Endodermal cell (in vitro differentiated cells): ENCODE results near the gene MICAL3. TPM values are rescaled to one million over a fixed set of nuclear protein-coding genes. Genes with fewer than 3 reads are reported as not detected.

ENCODE experiments used
- DNase-seq: peaks from one replicate; pipeline ENCODE4 v3.0.0-alpha.2; 2017
- H3K27ac ChIP-seq: 2 replicates; pipeline ENCODE4 v1.5.1; 2013; ENCODE audit warnings: mild to moderate bottlenecking, low read depth, low read length, moderate library complexity
- H3K27me3 ChIP-seq: 2 replicates; pipeline ENCODE4 v1.6.1; 2013; ENCODE audit warnings: mild to moderate bottlenecking, low read length, moderate library complexity; ENCODE audit not compliant: insufficient read depth, control insufficient read depth, poor library complexity, severe bottlenecking
- H3K36me3 ChIP-seq: 2 replicates; pipeline ENCODE4 v1.7.0; 2013; ENCODE audit warnings: mild to moderate bottlenecking, low read length, moderate library complexity; ENCODE audit not compliant: control insufficient read depth, insufficient read depth
- H3K4me1 ChIP-seq: one replicate; pipeline ENCODE4 v1.7.0; 2013; ENCODE audit warnings: low read length; ENCODE audit not compliant: control insufficient read depth, insufficient read depth
- H3K4me3 ChIP-seq: 2 replicates; pipeline ENCODE4 v1.5.1; 2013; ENCODE audit warnings: mild to moderate bottlenecking, low read length, moderate library complexity
- H3K9ac ChIP-seq: 2 replicates; pipeline ENCODE4 v1.6.1; 2013; ENCODE audit warnings: mild to moderate bottlenecking, low read length, moderate library complexity; ENCODE audit not compliant: poor library complexity, severe bottlenecking; ENCODE audit errors: extremely low read depth
- H3K9me3 ChIP-seq: 2 replicates; pipeline ENCODE4 v1.6.1; 2013; ENCODE audit warnings: mild to moderate bottlenecking, low read length, moderate library complexity; ENCODE audit not compliant: control insufficient read depth
- H3K27ac Mint-ChIP-seq: 2 replicates; pipeline ENCODE4 v1.8.0; 2020; ENCODE audit warnings: mixed read lengths
- H3K27me3 Mint-ChIP-seq: 2 replicates; pipeline ENCODE4 v1.8.0; 2021; ENCODE audit warnings: mild to moderate bottlenecking, mixed read lengths; ENCODE audit not compliant: insufficient read depth
- H3K36me3 Mint-ChIP-seq: 2 replicates; pipeline ENCODE4 v1.8.0; 2020; ENCODE audit warnings: low read depth, mixed read lengths
- H3K4me1 Mint-ChIP-seq: 2 replicates; pipeline ENCODE4 v1.8.0; 2020; ENCODE audit warnings: mixed read lengths
- H3K4me3 Mint-ChIP-seq: 2 replicates; pipeline ENCODE4 v1.8.0; 2020; ENCODE audit warnings: mild to moderate bottlenecking, moderate library complexity, mixed read lengths
- H3K9me3 Mint-ChIP-seq: 2 replicates; pipeline ENCODE4 v1.8.0; 2020; ENCODE audit warnings: mild to moderate bottlenecking, mixed read lengths
- WGBS, 2 experiments: methylation state at CpG; one replicate each; pipeline versions ENCODE4 v1.1.5 to v1.1.7; 2013; ENCODE audit warnings: missing lambda C conversion rate in 2 of 2, mixed read lengths in 1 of 2; ENCODE audit not compliant: insufficient coverage in 1 of 2, insufficient read length in 1 of 2; 5-methylcytosine and 5-hydroxymethylcytosine counted together
- total RNA-seq, 2 donors: library from RNA; stranded (reverse); fragmentation: NEBNext Ultra II Directional in 1 of 2; extraction: Animal tissue kit (Norgen Biotek cat#: 25700) in 1 of 2; gene quantifications; 2 replicates in 1 of 2; 3 replicates in 1 of 2; pipeline ENCODE4 v1.2.1, GENCODE V29; 2021
- TF ChIP-seq, protein P1 (sequence below): fragments of 200-600 bp; sonication (generic); conservative IDR thresholded peaks from 2 replicates; pipeline ENCODE4 v1.5.0; 2021; ENCODE audit warnings: antibody characterized with exemption, mild to moderate bottlenecking

MICAL3 gene
- total RNA-seq, 2 donors from 2014 or later = 42.8 to 48.1 TPM

DNA sequence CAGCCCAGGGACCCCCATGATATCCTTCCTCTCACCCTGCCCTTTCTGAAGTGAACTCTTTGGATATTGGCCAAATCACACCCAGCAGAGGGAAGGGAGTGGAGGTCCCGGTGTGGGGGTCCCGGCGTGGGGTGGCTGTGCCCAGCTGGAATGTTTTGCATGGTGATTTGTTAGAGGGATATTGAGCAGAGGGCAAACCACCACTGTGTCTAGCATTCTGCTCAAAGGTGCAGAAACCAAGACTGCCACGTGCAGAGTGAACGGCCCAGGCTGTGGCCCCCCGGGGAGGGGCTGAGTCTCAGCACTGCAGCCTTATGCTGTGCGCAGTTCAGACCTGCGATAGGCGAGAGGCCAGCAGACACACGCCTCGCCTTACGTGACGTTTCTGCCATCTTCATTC is 242.2 kb downstream of the MICAL3 start:
- Mint-ChIP-seq H3K27ac (no peak overlapping the region), H3K36me3 (no peaks in the 10 kb centered on the region), H3K9me3 (no peaks in the 10 kb centered on the region), H3K4me1 (peaks cover 6% of the 10 kb centered on the region), H3K27me3 (no peaks in the 10 kb centered on the region), H3K4me3 (no peak overlapping the region)
- Histone ChIP-seq H3K9ac (no peak overlapping the region), H3K9me3 (no peaks in the 10 kb centered on the region), H3K27me3 (no peaks in the 10 kb centered on the region), H3K27ac (no peak overlapping the region), H3K36me3 (no peaks in the 10 kb centered on the region), H3K4me3 (no peak overlapping the region), H3K4me1 (peaks cover 5% of the 10 kb centered on the region)
- TF ChIP-seq, protein P1, sequence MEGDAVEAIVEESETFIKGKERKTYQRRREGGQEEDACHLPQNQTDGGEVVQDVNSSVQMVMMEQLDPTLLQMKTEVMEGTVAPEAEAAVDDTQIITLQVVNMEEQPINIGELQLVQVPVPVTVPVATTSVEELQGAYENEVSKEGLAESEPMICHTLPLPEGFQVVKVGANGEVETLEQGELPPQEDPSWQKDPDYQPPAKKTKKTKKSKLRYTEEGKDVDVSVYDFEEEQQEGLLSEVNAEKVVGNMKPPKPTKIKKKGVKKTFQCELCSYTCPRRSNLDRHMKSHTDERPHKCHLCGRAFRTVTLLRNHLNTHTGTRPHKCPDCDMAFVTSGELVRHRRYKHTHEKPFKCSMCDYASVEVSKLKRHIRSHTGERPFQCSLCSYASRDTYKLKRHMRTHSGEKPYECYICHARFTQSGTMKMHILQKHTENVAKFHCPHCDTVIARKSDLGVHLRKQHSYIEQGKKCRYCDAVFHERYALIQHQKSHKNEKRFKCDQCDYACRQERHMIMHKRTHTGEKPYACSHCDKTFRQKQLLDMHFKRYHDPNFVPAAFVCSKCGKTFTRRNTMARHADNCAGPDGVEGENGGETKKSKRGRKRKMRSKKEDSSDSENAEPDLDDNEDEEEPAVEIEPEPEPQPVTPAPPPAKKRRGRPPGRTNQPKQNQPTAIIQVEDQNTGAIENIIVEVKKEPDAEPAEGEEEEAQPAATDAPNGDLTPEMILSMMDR = no peak
- DNase-seq = no peak
- WGBS, 2 experiments = 92 to 94% methylated on average over 10 to 13 of the region's 13 CpGs

DNA sequence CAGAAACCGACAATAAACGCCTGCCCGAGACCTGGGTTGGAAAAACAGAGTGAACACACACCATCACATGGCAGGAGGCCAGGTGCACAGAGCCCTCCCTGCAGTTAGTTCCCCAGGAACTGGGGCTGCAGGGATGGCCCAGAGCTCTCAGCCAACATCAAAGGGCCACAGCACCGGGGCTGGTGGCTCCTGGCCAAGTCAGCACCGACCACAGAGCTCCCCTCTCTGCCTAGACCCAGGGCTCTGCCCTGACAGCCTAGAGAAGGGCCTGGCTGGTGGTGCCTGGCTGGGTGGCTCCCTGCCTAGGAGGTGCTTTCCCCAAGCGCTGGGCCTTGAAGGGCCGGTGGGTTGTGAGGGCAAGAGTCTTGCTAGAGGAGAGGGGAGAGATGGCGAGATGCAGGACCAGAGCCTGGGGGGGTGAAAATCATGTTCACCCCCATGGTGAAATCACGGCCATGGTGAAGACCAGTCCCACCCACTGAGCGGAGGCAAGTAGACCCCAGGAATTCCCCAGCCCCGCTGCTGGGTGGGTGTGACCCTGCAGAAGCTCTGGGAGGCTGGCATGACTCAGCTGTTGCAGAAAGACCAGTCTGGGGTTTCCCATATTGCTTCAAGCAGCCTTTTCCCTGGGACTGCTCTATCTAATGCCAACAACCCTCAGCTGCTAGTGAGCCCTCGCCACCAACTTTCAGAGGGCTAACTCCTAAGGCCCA is 242.9 kb downstream of the MICAL3 start:
- no peaks in the 10 kb centered on the region for H3K36me3 ChIP-seq
- H3K4me1 ChIP-seq = no peaks in the 10 kb centered on the region
- H3K9me3 Mint-ChIP-seq = no peaks in the 10 kb centered on the region
- peaks cover 3% of the 10 kb centered on the region for H3K4me1 Mint-ChIP-seq
- H3K4me3 ChIP-seq = no peak overlapping the region
- H3K27me3 ChIP-seq = no peaks in the 10 kb centered on the region
- TF ChIP-seq, protein P1 = no peak
- no peak for DNase-seq
- no peaks in the 10 kb centered on the region for H3K9me3 ChIP-seq
- H3K4me3 Mint-ChIP-seq = no peak overlapping the region
- no peak overlapping the region for H3K27ac ChIP-seq
- WGBS, 2 experiments = 92 to 96% methylated on average over 9 to 12 of the region's 12 CpGs
- no peaks in the 10 kb centered on the region for H3K27me3 Mint-ChIP-seq
- no peak overlapping the region for H3K27ac Mint-ChIP-seq
- no peaks in the 10 kb centered on the region for H3K36me3 Mint-ChIP-seq
- no peak overlapping the region for H3K9ac ChIP-seq

DNA sequence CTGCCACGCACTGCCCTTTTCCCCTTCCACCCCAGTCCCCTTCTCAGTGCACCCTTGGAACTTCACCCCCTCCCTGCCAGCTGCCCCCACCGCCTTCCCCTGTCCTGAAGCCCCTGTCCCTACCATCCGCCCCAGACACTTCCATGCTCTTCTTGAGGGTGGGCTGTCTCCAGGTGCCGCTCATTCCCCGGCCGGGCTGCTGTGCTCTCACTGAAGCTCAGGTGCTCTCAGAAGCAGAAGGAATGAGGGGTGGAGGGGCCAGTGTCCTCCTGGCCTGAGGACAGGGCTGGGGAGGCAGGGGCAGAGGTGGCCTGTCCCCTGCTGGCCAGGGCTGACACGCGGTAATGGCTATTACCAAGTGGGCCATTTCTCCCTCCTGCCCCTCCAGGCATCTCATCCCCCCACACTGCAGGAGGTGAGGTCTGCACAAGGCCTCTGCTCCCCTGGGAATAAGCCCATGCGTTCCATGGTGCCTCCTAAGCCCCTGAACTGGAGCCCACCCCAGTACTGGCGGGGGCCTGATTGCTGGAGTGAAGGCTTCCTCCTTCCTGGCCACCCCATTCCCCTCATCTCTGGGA is 243.5 kb downstream of the MICAL3 start:
- Histone ChIP-seq H3K36me3 (no peaks in the 10 kb centered on the region), H3K9ac (no peak overlapping the region), H3K4me1 (no peaks in the 10 kb centered on the region), H3K4me3 (no peak overlapping the region), H3K27me3 (no peaks in the 10 kb centered on the region), H3K9me3 (no peaks in the 10 kb centered on the region), H3K27ac (no peak overlapping the region)
- H3K9me3 Mint-ChIP-seq = no peaks in the 10 kb centered on the region
- H3K27me3 Mint-ChIP-seq = peaks cover 4% of the 10 kb centered on the region
- TF ChIP-seq, protein P1 = no peak
- WGBS, 2 experiments = 90 to 94% methylated on average over 3 to 10 of the region's 10 CpGs
- H3K27ac Mint-ChIP-seq = no peak overlapping the region
- peaks cover 3% of the 10 kb centered on the region for H3K4me1 Mint-ChIP-seq
- H3K4me3 Mint-ChIP-seq = no peak overlapping the region
- no peak for DNase-seq
- no peaks in the 10 kb centered on the region for H3K36me3 Mint-ChIP-seq
